HG03103 (cell line): ENCODE data around the gene LMAN1.

ENCODE experiments used
- ATAC-seq: cut with Tn5 transposase; IDR thresholded peaks from one replicate; pipeline ENCODE4 v1.9.1; 2021; ENCODE audit warnings: low read depth; ENCODE audit not compliant: unreplicated experiment

Gene LMAN1

GRCh38 chr18:59308248-59308937 lies 50.7 kb downstream of the LMAN1 start:
- ATAC-seq, result peak; percentile 80

DNA sequence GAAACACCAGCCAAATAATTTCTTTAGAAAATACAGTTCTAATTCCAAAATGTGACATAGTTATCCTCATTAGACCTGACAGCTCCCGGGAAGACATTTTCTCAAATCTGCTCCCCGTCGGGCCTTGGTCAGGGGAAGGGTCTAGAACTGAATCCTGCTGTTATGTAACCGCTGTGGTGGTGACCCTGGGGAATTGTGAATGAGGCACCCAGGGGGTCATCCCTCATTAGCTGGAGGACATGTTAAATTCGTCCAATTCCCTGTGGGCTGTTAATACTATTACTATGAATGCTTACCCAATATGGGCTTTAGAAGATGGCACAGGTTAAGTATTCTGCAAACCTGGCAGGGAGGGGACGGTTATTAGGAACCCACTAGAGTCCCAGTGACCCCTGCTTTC lies 52.4 kb downstream of the LMAN1 start:
- no peak for ATAC-seq

GRCh38 chr18:59305295-59305694 lies 53.8 kb downstream of the LMAN1 start:
- ATAC-seq, result no peak

DNA sequence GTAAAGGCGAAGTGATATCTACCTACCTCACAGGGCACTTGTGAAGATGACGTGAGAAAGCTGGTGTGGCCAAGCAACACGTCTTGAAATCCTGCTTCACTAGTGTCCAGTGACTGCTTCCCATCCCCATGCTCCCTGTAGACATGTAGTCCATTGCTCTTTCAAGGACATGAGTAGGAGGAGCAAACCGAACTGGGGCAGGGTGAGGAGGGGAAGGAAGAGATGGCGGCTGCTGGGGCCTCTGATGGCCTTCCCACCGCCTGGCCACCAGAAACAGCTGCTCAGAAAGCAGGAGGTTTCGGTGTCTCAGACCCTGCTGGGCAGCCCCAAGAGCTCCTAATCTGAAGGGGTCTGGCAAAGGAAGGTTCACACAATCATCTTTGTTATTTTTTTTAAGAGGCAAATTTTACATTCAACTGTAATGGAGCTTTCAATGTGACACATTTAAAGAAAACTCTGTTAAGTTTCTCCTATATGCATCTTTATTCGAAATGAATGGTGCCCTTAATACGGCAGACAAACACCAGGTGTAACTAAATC lies 55.3 kb downstream of the LMAN1 start:
- no peak for ATAC-seq

- no peak for ATAC-seq
These were observed 56.1 kb downstream of the LMAN1 start for GRCh38 chr18:59303006-59303405.

DNA sequence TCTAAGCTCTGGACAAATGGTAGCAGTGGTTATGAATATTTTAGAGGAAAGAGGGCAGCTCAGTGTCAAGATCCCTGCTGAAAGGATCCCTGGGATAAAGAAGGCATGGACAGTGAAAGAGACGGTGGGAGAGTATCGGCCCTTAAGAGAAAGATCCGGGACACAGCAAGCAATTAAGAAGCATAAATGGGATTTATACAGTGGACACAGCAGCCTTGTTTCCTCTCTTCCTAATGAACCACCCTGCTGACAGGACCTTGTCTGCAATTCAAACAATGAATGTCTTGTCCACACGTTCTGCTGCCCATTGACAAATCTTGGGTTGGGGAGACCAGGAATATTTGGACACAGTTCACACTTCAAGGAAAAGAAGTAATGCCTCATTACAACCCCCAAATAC lies 57.1 kb downstream of the LMAN1 start:
- no peak for ATAC-seq

DNA sequence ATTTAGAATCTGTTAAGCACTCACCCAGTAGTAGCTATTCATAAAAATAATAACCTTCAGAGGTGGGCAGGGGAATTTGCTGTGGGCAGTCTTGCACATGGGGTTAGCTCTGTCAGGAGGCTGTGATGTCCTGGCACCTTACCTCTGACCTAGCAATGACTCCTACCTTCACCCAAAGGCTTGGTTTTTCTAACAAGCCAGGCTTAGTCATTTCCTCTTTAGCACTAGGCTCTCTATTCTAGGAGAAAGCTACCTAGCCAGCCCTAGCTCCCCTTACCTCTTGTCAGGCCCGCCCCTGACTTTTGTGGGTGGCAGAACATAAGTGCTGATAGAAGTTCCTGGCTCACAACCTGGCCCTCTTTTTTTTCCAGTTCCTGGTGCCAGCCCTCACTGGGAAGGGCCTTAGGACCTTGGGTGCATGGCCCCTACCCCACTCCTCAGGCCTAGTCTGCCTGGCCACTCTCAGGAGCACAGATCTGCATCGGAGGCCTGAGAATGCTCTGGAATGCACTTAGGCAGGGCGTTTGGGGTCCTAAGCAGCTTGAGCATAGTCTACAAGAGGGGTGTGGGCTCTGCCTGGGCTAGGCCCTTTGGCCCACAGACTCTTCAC lies 58.3 kb downstream of the LMAN1 start:
- no peak for ATAC-seq

DNA sequence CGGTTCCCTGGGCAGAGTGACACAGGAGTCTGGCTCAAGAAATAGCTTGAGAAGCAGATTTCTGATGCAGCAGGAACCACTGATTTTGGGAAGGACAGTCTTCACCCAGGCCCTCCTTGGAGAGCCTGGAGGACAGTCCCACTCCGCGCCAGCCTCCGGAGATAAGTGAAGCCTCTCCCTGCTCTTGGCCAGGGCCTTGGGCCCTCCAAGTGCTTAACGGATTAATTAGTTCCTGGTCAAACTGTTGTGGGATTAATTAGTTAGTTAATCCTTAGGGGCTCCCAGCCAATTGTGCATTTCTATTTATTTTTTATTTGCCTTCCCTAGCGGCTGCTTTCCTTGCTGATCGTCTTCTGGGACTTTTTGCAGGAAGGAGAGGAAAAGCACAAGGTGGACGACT lies 60.2 kb downstream of the LMAN1 start:
- ATAC-seq, result no peak

GRCh38 chr18:59293317-59293716 lies 65.7 kb downstream of the LMAN1 start:
- ATAC-seq, result no peak

- no peak for ATAC-seq
These were observed 72.7 kb downstream of the LMAN1 start for GRCh38 chr18:59286341-59286740.

GRCh38 chr18:59282341-59282740 lies 76.7 kb downstream of the LMAN1 start:
- ATAC-seq, result no peak

- no peak for ATAC-seq
These were observed 79.3 kb downstream of the LMAN1 start for GRCh38 chr18:59279722-59280121.

DNA sequence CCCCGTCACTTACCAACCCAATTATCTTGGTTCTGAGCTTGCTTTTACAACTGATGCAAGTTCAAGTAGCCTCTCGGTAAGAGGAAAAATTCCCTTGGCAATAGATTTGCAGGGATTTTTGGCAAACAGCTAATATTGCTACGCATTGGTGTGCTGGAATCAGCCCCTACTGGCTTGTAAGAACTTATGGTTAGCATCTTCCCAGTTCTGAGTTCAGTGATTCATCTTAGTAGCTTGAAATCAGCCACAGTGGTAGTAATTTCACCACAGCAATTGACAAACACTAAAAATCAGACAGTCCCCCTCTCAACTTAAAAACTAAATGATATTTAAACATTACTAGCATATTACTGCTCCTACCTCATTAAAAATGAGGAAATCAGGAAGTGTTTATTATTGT lies 79.9 kb downstream of the LMAN1 start:
- no peak for ATAC-seq

DNA sequence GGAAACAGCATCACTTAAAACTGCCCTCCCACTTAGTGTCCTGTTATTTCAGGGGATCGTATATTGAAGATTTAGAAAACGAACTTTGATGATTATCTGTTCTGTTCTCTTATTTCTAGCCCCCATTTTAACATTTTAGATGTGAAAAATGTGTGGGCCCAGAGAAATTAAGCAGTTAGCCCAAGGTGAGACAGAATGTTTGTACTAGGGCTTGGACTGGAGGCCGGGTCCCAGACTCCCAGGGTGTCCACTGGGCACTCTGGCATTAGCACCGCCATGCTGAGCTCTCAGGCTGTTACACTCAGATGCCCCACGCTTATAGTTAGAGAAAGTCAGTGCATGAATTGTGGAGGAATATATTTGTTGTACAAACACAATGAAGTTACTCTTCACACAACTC lies 80.3 kb downstream of the LMAN1 start:
- ATAC-seq, result no peak
